Gastrocnemius medialis (tissue), 4 donors: ENCODE data around the gene MEGF10.

Experiments
- POLR2A ChIP-seq, 2 donors: fragments of 450-650 bp; IDR thresholded peaks; one replicate each; pipeline ENCODE4 v1.6.1; 2017; ENCODE audit warnings: antibody characterized with exemption in 2 of 2, mild to moderate bottlenecking in 2 of 2, moderate library complexity in 2 of 2
- TF ChIP-seq, protein P1 (sequence below), 5 experiments: fragments of 450-650 bp in 3 of 5; fragments of 200-600 bp in 2 of 5; sonication (generic) in 2 of 5; IDR thresholded peaks in 4 of 5; conservative IDR thresholded peaks in 1 of 5; 1 replicate in 4 of 5; 2 replicates in 1 of 5; pipeline ENCODE4 v1.5.1; 2016 to 2019; ENCODE audit warnings: antibody characterized with exemption in 5 of 5, mild to moderate bottlenecking in 3 of 5, moderate library complexity in 3 of 5

- no peak for TF ChIP-seq POLR2A (IDR thresholded peaks at IDR 0.05)
- TF ChIP-seq, protein P1, sequence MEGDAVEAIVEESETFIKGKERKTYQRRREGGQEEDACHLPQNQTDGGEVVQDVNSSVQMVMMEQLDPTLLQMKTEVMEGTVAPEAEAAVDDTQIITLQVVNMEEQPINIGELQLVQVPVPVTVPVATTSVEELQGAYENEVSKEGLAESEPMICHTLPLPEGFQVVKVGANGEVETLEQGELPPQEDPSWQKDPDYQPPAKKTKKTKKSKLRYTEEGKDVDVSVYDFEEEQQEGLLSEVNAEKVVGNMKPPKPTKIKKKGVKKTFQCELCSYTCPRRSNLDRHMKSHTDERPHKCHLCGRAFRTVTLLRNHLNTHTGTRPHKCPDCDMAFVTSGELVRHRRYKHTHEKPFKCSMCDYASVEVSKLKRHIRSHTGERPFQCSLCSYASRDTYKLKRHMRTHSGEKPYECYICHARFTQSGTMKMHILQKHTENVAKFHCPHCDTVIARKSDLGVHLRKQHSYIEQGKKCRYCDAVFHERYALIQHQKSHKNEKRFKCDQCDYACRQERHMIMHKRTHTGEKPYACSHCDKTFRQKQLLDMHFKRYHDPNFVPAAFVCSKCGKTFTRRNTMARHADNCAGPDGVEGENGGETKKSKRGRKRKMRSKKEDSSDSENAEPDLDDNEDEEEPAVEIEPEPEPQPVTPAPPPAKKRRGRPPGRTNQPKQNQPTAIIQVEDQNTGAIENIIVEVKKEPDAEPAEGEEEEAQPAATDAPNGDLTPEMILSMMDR (IDR thresholded peaks at IDR 0.05 in 4 of 5, conservative IDR thresholded peaks at IDR 0.05 in 1 of 5), result no peak
Measured at GRCh38 chr5:127256886-127257597, 33.6 kb upstream of the MEGF10 start.
